GM23248 (cell line): ENCODE data around the gene UBE2D4. TPM values are rescaled to one million over a fixed set of nuclear protein-coding genes. Genes with fewer than 3 reads are reported as not detected.

Source experiments
- DNase-seq: peaks from one replicate; pipeline ENCODE4 v3.0.0-alpha.2; 2015
- H2AFZ ChIP-seq: fragments of 200-600 bp; sonication (generic); 2 replicates; pipeline ENCODE4 v1.6.1; 2016; ENCODE audit warnings: antibody characterized with exemption
- H3F3A ChIP-seq: fragments of 200-600 bp; sonication (generic); 2 replicates; pipeline ENCODE4 v1.6.1; 2016; ENCODE audit warnings: mild to moderate bottlenecking, antibody characterized with exemption, mixed run types; ENCODE audit not compliant: insufficient read depth
- H3K27ac ChIP-seq: fragments of 200-600 bp; sonication (generic); 2 replicates; pipeline ENCODE4 v1.5.1; 2016; ENCODE audit warnings: mild to moderate bottlenecking
- H3K27me3 ChIP-seq: fragments of 200-600 bp; sonication (generic); replicated peaks from 2 replicates; pipeline ENCODE4 v1.6.1; 2016; ENCODE audit warnings: mild to moderate bottlenecking; ENCODE audit not compliant: insufficient read depth
- H3K36me3 ChIP-seq: fragments of 200-600 bp; sonication (generic); 2 replicates; pipeline ENCODE4 v1.6.1; 2016; ENCODE audit warnings: low read depth, mild to moderate bottlenecking
- H3K4me1 ChIP-seq: fragments of 200-600 bp; sonication (generic); 2 replicates; pipeline ENCODE4 v1.6.1; 2016; ENCODE audit warnings: mild to moderate bottlenecking; ENCODE audit not compliant: insufficient read depth
- H3K4me2 ChIP-seq: fragments of 200-600 bp; sonication (generic); one replicate; pipeline ENCODE4 v1.6.1; 2016; ENCODE audit warnings: mild to moderate bottlenecking; ENCODE audit not compliant: unreplicated experiment
- H3K4me3 ChIP-seq: fragments of 200-600 bp; sonication (generic); 2 replicates; pipeline ENCODE4 v1.5.1; 2016; ENCODE audit warnings: mild to moderate bottlenecking
- H3K79me2 ChIP-seq: fragments of 200-600 bp; sonication (generic); 2 replicates; pipeline ENCODE4 v1.6.1; 2016; ENCODE audit warnings: mild to moderate bottlenecking; ENCODE audit not compliant: insufficient read depth
- H3K9ac ChIP-seq: fragments of 200-600 bp; sonication (generic); 2 replicates; pipeline ENCODE4 v1.6.1; 2016; ENCODE audit warnings: mild to moderate bottlenecking
- H3K9me2 ChIP-seq: fragments of 200-600 bp; sonication (generic); 2 replicates; pipeline ENCODE4 v1.6.1; 2016; ENCODE audit warnings: mixed run types, mild to moderate bottlenecking, moderate library complexity; ENCODE audit not compliant: insufficient read depth
- H3K9me3 ChIP-seq: fragments of 200-600 bp; sonication (generic); one replicate; pipeline ENCODE4 v1.6.1; 2017; ENCODE audit warnings: low read depth
- H4K20me1 ChIP-seq: fragments of 200-600 bp; sonication (generic); 2 replicates; pipeline ENCODE4 v1.6.0; 2016; ENCODE audit not compliant: insufficient read depth
- EZH2 ChIP-seq: fragments of 200-600 bp; sonication (generic); IDR thresholded peaks from 2 replicates; pipeline ENCODE4 v1.6.1; 2018; ENCODE audit warnings: antibody characterized with exemption, mild to moderate bottlenecking; ENCODE audit not compliant: insufficient read depth, poor library complexity, severe bottlenecking
- EZH2phosphoT487 ChIP-seq: fragments of 200-600 bp; sonication (generic); IDR thresholded peaks from 2 replicates; pipeline ENCODE4 v1.6.1; 2018; ENCODE audit warnings: antibody characterized with exemption, moderate library complexity, mild to moderate bottlenecking, low read depth; ENCODE audit not compliant: insufficient read depth
- WGBS, 2 experiments: methylation state at CpG; one replicate each; pipeline ENCODE4 v1.1.6; 2015 to 2017; ENCODE audit warnings: low lambda C conversion rate in 2 of 2, low coverage in 1 of 2; ENCODE audit errors: missing lambda C conversion rate in 2 of 2; 5-methylcytosine and 5-hydroxymethylcytosine counted together
- in situ Hi-C: fragments of 300-500 bp; cut with MboI; formaldehyde crosslinking; loops from 2 replicates; pipeline ENCODE4 v1.15.0; 2020
- polyA plus RNA-seq: library from polyadenylated mRNA; unstranded; fragments of >200 nt; fragmentation: Nextera tagmentation; extraction: Ambion mirVana; gene quantifications from 2 replicates; pipeline ENCODE4 v1.2.1, GENCODE V29; 2016
- total RNA-seq: library from RNA; depleted of rRNA; stranded (reverse); fragments of >200 nt; shearing (Covaris generic); gene quantifications from 2 replicates; pipeline ENCODE4 v1.2.3, GENCODE V29; 2014

Gene UBE2D4
- total and polyA plus RNA-seq, 2 experiments from 2014 or later = 20.5 to 21.7 TPM

- Histone ChIP-seq H3K9me3 (no peaks in the 10 kb centered on the region), H3K27me3 (no peaks in the 10 kb centered on the region), H2AFZ (no peak overlapping the region), H3K9me2 (no peaks in the 10 kb centered on the region), H4K20me1 (0 out of 2 replicates have a peak, but pooled peaks cover 3% of the 10 kb centered on the region), H3K36me3 (no peaks in the 10 kb centered on the region), H3K27ac (no peak overlapping the region), H3K79me2 (peaks cover 92% of the 10 kb centered on the region), H3K9ac (no peak overlapping the region), H3F3A (peaks cover 17% of the 10 kb centered on the region), H3K4me2 (no peak overlapping the region), H3K4me3 (no peak overlapping the region), H3K4me1 (peaks cover 20% of the 10 kb centered on the region)
- in situ Hi-C loops = no loop called here
- 89 to 91% methylated on average over 5 of the region's 5 CpGs for WGBS, 2 experiments
- DNase-seq = no peak
- TF ChIP-seq EZH2phosphoT487 (no peak), EZH2 (no peak)
These were observed 23.6 kb upstream of the UBE2D4 start for GRCh38 chr7:43902542-43903054.

- Histone ChIP-seq H3K27ac (peak overlapping the region; percentile 85), H3K79me2 (peaks cover 71% of the 10 kb centered on the region), H3K27me3 (no peaks in the 10 kb centered on the region), H3K9ac (peak overlapping the region; percentile 94), H3K36me3 (no peaks in the 10 kb centered on the region), H3K4me1 (peaks cover 20% of the 10 kb centered on the region), H4K20me1 (no peaks in the 10 kb centered on the region), H3K9me2 (no peaks in the 10 kb centered on the region), H3F3A (peaks cover 17% of the 10 kb centered on the region), H3K4me3 (peak overlapping the region; percentile 79), H2AFZ (no peak overlapping the region), H3K9me3 (no peaks in the 10 kb centered on the region), H3K4me2 (peak overlapping the region; percentile 85)
- WGBS, 2 experiments = 95 to 98% methylated on average over 5 of the region's 5 CpGs
- peak; percentile 79 for DNase-seq
- no peak for TF ChIP-seq EZH2phosphoT487
- no peak for TF ChIP-seq EZH2
- in situ Hi-C loops = no loop called here
These were observed 21.6 kb upstream of the UBE2D4 start for GRCh38 chr7:43904533-43905208.

DNA sequence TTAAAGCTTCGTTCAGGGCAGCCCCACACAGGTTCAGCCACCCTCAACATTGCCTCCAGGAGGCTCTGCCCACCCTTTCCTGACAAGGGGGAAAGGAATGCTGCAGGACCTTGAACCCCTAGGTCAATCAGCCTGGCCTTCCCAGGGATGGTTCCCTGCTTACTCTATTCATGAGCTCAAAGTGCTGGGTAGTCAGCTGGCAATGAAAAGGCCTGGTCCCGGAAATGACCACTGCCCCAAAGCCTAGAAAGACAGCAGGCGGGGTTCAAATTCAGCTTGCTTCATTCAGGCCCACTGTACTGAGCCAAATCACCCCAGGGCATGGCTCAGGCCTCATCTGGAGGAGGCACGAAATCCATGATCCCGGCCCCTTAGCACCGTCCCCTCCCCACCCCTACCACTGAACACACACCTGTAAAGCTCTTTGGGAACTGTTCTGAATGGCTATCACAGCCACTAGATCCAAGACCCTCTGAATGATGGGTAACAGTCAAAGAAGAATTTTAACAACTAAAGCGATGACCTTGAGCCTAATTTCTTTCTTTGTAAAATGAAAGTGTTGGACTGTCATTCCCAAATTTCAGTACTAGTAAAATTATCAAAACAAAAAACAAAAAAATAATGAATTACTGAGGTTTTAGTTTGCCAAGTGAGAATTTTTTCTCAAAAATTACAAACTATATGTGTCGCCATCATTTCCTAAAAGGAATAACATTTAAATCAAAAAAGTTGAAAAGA lies 20.9 kb upstream of the UBE2D4 start:
- H3K27me3 ChIP-seq = no peaks in the 10 kb centered on the region
- TF ChIP-seq EZH2 = no peak
- no peak for TF ChIP-seq EZH2phosphoT487
- peak overlapping the region; percentile 80 for H2AFZ ChIP-seq
- peaks cover 64% of the 10 kb centered on the region for H3K79me2 ChIP-seq
- peak; percentile 63 for DNase-seq
- peaks cover 17% of the 10 kb centered on the region for H3F3A ChIP-seq
- in situ Hi-C loops = no loop called here
- no peaks in the 10 kb centered on the region for H3K36me3 ChIP-seq
- peak overlapping the region; percentile 94 for H3K9ac ChIP-seq
- H3K27ac ChIP-seq = peak overlapping the region; percentile 85
- 17% methylated on average over 8 of the region's 8 CpGs for whole genome bisulfite sequencing, 2 experiments
- peaks cover 20% of the 10 kb centered on the region for H3K4me1 ChIP-seq
- H3K4me2 ChIP-seq = peak overlapping the region; percentile 85
- no peaks in the 10 kb centered on the region for H3K9me2 ChIP-seq
- peak overlapping the region; percentile 79 for H3K4me3 ChIP-seq
- no peaks in the 10 kb centered on the region for H4K20me1 ChIP-seq
- no peaks in the 10 kb centered on the region for H3K9me3 ChIP-seq

GRCh38 chr7:43905956-43906330 lies 20.3 kb upstream of the UBE2D4 start:
- Histone ChIP-seq H3K9ac (peak overlapping the region; percentile 94), H3K9me3 (no peaks in the 10 kb centered on the region), H3K27me3 (no peaks in the 10 kb centered on the region), H3K4me1 (peaks cover 20% of the 10 kb centered on the region), H3K9me2 (no peaks in the 10 kb centered on the region), H3K36me3 (no peaks in the 10 kb centered on the region), H4K20me1 (no peaks in the 10 kb centered on the region), H3F3A (peaks cover 17% of the 10 kb centered on the region), H3K27ac (peak overlapping the region; percentile 85), H2AFZ (peak overlapping the region; percentile 80), H3K4me2 (peak overlapping the region; percentile 85), H3K4me3 (peak overlapping the region; percentile 79), H3K79me2 (peaks cover 59% of the 10 kb centered on the region)
- WGBS, 2 experiments = 2% methylated on average over 22 to 28 of the region's 43 CpGs
- in situ Hi-C loops = no loop called here
- peak; percentile 59 for DNase-seq
- TF ChIP-seq EZH2phosphoT487 = no peak
